Jurkat, Clone E6-1 (cell line): Measurements from ENCODE around the gene SPEF1.

Source experiments
- DNase-seq: peaks from one replicate; pipeline ENCODE4 v3.0.0-alpha.2; 2011; ENCODE audit warnings: low read depth, low spot score
- H3K4me3 ChIP-seq: 2 replicates; pipeline ENCODE4 v1.5.1; 2011; ENCODE audit warnings: mild to moderate bottlenecking, low read length, control low read depth, moderate library complexity

The SPEF1 gene

DNA sequence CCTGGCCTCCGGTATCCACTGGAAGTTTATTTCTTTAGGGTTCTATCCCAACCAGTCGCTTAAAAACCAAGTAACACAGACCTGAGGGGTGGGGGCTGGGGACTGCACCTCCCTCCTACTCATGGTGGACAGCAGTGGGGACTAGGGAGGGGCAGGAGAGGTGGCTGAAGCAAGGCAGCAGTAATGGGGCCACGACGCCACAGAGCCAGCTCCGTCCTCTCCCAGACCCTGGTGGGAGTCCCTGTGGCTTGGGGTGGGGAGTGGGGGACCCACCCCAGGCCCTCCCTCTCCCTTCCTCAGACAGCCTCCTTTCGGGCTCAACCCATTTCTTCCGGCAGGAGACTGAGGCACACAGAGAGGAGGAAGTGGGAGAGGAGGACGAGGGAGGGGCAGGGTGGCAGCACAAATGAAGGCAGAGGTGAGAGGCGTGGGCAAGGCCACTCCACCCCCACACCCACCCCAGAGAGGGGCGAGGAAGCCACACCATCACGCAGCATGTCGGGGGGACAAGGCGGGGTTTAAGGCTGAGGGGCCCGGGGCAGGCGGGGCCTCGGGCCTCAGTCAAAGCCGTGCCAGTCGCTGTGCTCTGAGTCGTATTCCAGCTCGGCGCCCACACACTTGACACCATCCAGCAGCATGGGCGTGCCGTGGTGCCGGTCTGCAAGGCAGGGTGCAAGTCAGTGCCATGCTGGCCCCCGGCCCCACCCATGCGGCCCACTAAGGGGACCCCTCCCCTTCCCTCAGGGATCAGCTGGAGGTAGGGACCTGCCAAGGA, 27.6 kb downstream of the SPEF1 start:
- DNase-seq: no peak
- H3K4me3 ChIP-seq: no peak overlapping the region

DNA sequence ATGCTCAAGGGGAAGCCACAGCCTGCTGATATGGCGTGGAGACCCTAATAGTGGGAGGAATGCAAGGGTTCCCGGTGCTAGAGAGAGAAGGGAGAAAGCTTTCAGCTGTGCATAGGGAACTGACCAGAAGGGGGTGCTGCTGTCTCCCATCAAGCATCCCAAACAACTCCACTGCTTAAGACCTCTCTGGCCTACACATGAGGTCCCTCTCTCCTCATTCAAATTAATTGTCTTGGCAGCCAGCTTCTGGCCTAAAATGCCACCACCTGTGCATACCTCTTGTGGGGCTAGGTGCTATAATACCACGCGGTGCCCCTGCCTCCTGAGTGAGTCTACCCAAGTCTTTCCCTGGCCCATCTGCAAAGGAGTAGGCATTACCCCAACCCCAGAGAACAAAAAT, 28.1 kb downstream of the SPEF1 start:
- no peak overlapping the region for H3K4me3 ChIP-seq
- peak; percentile 42 for DNase-seq

- H3K4me3 ChIP-seq: no peak overlapping the region
Measured at GRCh38 chr20:3752386-3752759, 28.9 kb downstream of the SPEF1 start.

DNA sequence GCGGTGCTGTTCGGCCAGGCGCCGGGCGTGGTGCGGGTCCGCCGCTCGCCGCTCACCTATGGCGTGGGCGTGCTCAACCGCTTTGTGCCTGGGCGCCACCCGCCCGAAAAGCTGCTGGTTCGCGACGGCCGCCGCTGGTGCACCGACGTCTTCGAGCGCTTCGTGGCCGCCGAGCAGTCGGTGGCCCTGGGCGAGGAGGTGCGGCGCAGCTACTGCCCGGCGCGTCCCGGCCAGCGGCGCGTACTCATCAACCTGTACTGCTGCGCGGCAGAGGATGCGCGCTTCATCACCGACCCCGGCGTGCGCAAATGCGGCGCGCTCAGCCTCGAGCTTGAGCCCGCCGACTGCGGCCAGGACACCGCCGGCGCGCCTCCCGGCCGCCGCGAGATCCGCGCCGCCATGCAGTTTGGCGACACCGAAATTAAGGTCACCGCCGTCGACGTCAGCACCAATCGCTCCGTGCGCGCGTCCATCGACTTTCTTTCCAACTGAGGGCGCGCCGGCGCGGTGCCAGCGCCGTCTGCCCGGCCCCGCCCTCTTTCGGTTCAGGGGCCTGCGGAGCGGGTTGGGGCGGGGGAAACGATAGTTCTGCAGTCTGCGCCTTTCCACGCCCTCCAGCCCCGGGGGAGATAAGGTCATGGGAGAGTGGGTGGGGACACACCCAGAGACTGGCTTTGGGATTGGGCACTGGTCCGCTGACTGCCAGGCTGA, 29.4 kb downstream of the SPEF1 start:
- no peak for DNase-seq
- no peak overlapping the region for H3K4me3 ChIP-seq

More at GRCh38 chr20:3752386-3752759, 28.9 kb downstream of the SPEF1 start:
- DNase-seq: no peak

DNA sequence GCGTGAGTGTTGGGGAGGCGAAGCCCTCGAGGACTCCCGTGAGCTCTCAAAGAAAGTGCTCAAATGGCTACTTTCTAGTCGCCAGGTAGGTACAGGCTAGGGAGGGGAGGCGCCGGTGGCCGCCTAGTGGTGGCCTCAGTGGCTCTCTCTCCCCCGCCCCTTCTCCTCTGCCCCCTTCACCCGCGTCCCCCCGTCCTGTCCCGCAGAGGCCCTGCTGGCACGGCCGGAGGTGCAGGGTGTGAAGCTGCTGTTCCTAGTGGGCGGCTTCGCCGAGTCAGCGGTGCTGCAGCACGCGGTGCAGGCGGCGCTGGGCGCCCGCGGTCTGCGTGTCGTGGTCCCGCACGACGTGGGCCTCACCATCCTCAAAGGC, 30.0 kb downstream of the SPEF1 start:
- no peak for DNase-seq
- no peak overlapping the region for H3K4me3 ChIP-seq

- no peak for DNase-seq
- H3K4me3 ChIP-seq: no peak overlapping the region
Measured at GRCh38 chr20:3749689-3750531, 31.3 kb downstream of the SPEF1 start.

GRCh38 chr20:3749087-3749688, 32.1 kb downstream of the SPEF1 start:
- no peak overlapping the region for H3K4me3 ChIP-seq
- no peak for DNase-seq

DNA sequence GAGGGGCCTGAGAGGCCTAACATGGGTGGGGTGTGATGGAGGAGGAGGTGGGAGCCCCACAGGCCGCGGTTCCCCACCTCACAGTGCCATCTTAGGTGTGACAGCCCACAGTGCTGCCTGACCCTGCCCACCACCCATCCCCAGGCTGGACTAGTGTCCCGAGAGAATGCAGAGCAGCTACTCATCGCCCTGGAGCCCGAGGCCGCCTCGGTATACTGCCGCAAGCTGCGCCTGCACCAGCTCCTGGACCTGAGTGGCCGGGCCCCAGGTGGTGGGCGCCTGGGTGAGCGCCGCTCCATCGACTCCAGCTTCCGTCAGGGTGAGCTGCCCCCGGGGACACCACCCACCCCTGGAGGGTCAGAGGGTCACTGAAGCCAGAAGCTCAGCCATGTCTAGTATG, 33.2 kb downstream of the SPEF1 start:
- DNase-seq: no peak
- no peak overlapping the region for H3K4me3 ChIP-seq

DNA sequence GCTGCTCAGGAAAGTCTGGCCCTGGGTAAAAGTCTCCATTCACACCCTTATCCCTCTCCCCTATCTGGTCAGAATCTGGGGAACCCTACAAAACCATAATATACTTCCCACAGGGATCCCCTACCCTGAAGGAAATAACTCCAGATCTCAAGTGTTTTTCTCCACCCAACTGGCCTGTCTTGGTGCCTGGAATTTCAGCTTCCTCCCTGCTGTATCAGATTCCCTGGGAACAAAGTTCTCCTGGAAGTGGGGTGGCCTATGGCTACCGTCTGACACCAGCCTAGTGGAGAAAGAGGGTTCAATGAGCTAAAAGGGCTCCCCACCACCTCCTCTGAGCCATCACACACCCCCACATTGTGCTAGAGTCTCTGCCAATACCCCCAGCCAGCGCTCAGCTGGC, 33.8 kb downstream of the SPEF1 start:
- DNase-seq: no peak
- H3K4me3 ChIP-seq: no peak overlapping the region

GRCh38 chr20:3745686-3746173, 35.5 kb downstream of the SPEF1 start:
- no peak for DNase-seq
- H3K4me3 ChIP-seq: no peak overlapping the region

GRCh38 chr20:3744806-3745685, 36.2 kb downstream of the SPEF1 start:
- peak overlapping the region; percentile 13 for H3K4me3 ChIP-seq
- DNase-seq: peak; percentile 60

DNA sequence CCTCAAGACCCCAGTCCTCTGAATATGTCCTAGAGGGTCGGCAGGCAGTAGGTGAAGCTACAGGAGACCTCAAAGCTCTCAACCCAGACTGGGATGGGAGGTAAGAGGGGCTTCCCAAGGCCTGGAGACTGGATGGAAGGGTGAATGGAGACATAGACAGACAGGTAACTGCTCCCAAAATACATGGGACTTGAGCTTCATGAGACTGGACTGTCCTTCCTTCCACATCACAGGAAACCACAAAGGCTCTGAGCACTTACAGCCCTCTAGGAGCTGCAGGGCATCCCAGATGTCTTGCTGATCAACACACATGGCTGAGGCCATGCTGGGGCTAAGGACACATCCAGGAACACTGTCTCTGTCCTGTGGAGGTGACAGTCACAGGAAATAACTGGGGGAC, 37.2 kb downstream of the SPEF1 start:
- no peak overlapping the region for H3K4me3 ChIP-seq
- no peak for DNase-seq

DNA sequence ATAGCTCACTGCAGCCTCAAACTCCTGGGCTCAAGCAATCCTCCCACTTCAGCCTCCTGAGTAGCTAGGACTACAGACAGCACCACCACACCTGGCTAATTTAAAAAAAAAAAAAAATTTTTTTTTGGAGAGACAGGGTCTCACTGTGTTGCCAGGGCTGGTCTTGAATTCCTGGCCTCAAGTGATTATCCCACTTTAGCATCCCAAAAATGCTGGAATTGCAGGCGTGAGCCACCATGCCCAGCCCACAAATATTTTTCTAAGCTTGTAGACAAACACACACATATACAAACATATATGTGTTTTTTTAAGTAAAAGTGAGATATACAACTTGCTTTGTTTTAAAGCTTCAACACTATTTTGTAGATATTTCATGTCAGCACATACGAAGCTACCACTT, 38.0 kb downstream of the SPEF1 start:
- no peak for DNase-seq
- no peak overlapping the region for H3K4me3 ChIP-seq

DNA sequence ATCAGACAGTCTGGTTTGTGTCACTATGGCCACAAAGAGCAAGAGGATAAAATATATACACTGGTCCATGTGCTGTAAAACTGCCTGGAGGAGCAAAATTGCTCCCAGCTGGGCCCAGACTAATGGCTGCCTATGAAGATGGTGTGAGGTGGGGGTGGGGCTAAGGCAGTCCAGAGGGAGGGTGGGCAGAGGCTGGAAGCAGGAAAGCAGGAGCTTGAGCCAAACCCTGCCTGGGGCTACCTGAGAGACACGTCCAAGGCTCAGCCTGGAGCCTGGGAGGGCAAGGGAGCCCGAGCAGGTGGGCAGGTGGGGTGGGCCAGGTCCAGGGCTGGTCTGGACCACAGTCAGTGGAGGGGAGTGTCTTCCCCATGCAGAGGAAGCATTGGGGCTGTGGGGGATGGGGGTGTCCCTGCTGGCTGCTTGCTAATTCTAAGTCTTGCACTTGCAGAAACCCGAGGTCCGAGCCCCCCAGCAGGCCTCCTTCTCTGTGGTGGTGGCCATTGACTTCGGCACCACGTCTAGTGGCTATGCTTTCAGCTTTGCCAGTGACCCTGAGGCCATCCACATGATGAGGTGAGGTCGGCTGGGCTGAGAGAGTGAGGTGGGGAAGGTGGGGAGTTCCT, 39.3 kb downstream of the SPEF1 start:
- no peak overlapping the region for H3K4me3 ChIP-seq
- DNase-seq: no peak

DNA sequence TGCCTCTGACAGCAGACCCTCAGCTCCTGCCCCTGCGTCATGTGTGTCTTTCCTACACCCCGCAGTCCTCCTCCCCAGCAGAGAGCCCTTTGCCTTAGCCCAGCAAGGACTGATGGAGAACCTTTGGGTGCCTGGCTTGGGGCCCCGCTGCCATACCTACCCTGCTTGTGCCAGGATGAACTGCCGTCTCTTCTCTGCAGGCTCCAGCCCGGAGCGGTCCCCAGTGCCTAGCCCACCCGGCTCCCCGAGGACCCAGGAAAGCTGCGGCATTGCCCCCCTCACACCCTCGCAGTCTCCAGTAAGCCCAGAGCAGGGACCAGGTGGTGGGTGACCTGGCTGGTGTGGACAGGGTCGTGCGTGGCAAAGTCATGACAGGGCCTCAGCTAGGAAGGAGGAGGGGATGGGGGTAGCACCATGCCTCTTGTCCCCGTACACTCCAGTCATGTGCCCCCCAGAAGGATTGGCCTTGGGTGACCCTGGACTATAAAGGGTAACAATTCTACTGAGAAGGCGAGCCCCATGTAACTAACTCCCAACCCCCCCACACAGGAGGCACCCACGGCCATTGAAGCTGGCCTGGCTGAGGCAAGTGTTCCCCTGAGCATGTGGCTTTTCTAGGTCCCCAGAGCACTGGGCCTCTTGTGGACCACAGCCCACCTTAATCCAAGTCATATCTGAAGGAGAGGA, 40.5 kb downstream of the SPEF1 start:
- DNase-seq: no peak
- H3K4me3 ChIP-seq: no peak overlapping the region

DNA sequence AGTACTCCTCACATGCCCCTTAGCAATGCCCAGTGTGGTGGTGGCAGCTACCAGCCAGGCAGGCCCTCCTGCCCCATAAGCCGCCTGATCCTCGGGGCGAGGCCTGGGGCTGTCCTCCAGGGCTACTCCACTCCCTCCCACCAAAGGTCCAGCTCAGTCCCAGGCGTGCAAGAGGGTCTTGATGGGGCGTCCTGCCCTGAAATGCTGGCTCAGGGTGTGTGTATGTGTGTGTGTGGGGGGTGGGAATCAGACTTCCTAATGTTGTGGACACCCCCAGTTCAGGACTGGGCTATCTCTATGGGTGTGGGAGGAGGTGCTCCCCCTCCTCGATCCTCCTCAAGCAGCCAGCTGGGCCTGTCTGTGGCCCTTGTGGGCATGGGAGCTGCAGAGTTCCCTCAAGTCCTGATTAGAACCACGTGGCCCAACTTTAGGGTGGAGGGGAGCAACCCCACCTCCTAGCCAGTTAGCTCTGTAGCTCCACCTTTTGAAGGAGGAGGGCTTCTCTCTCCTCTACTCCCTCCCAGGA, 41.3 kb downstream of the SPEF1 start:
- H3K4me3 ChIP-seq: no peak overlapping the region
- DNase-seq: no peak
